GM19193 (cell line): ENCODE measurements around the gene CCL7.

Experiments used
- POLR2A ChIP-seq: IDR thresholded peaks from 4 replicates; pipeline ENCODE4 v1.6.1; 2011; ENCODE audit not compliant: insufficient read depth, insufficient read length; ENCODE audit errors: extremely low read depth

Gene CCL7

DNA sequence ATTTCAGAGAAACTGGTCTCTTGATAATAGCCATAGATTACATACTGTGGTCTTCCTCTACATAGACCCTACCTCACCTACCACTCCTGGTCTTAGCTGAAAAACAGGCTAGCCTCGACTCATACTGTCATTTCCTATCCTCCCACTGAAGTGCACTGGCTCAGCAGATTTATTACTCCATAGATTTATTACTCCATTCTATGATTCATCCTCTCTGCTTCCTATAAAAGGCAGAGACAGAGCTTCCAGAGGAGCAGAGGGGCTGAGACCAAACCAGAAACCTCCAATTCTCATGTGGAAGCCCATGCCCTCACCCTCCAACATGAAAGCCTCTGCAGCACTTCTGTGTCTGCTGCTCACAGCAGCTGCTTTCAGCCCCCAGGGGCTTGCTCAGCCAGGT lies at the start of gene CCL7:
TSS of gene CCL7 (plus strand) at position 253 of the 400 bp plus-strand sequence. CDS start at position 323, 70 bp downstream.
- no peak for TF ChIP-seq POLR2A

DNA sequence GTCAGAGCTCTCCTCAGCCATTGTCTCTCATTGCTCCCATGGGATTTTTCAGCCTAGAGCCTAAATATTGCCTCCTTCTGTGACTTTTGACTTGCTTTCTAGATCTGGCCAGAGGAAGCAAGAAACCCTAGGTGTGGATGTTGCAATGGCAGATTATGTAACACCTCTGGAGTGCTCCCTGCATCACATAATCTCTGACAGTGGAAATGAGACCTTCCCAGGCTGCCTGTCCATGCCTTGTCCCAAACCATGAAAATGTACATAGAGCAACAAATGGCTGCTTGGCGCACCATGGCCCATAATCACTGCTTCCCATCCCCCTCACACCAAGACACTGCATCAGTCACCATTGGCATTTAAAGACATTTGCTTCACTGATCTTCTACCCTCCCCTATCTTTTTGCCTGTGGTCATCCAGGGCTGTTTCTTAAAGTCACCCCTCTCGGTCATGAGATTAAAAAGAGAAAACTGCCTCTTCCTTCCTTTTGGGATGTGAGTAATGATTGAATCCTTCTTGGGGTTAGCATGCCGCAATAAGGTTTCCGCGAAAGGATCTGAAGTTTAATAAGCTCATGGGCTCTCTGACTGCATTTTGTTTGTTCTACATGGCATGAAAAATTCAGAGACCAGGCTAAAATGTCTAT lies 49.1 kb upstream of the CCL7 start:
- no peak for TF ChIP-seq POLR2A

GRCh38 chr17:34221411-34221810 lies 48.6 kb upstream of the CCL7 start:
- no peak for TF ChIP-seq POLR2A

GRCh38 chr17:34222722-34223497 lies 47.1 kb upstream of the CCL7 start:
- no peak for TF ChIP-seq POLR2A

DNA sequence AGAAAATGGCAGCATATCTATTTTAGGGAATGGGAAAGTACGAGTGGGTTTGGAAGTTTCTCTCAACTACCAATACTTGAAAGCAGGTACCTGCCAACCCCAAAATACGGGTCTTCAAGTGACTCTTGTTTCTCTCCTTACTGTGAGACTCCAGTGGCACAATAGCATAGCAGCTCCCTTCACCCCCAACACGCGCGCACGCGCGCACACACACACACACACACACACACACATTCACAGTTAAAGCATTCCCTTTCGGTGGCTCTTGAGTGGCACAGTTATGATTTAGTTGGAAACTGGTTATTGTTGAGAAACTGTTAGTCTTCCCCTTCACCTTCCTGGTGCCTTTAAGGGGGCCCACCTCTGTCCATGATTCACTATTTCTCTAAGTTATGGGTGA lies 45.0 kb upstream of the CCL7 start:
- TF ChIP-seq POLR2A = no peak

- no peak for TF ChIP-seq POLR2A
Observed at GRCh38 chr17:34226011-34226743, 43.8 kb upstream of the CCL7 start.

GRCh38 chr17:34226744-34227034 lies 43.3 kb upstream of the CCL7 start:
- no peak for TF ChIP-seq POLR2A

- TF ChIP-seq POLR2A = no peak
Observed at GRCh38 chr17:34227707-34228106, 42.3 kb upstream of the CCL7 start.

- no peak for TF ChIP-seq POLR2A
Observed at GRCh38 chr17:34228781-34229180, 41.2 kb upstream of the CCL7 start.

- no peak for TF ChIP-seq POLR2A
Observed at GRCh38 chr17:34230342-34230741, 39.7 kb upstream of the CCL7 start.

DNA sequence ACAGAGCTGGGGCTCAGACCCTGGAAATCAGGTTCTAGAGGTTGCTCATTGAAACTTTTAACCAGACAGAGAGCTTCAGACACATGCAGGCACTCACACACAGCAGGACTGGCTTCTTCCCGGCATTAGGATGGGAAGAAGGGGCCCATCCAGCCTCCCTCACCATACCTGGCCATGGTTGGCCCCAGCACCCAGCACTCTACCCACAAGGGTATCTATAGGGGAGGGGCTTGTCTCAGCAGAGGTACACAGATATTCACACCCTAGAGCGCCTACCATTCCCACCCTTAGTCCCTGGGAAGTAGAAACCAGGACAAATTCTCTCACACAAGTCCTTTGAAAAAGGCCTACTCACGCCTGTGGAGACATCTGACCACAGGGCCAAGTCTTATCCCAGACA lies 35.4 kb upstream of the CCL7 start:
- TF ChIP-seq POLR2A = no peak

- TF ChIP-seq POLR2A = no peak
Observed at GRCh38 chr17:34235389-34236028, 34.5 kb upstream of the CCL7 start.

GRCh38 chr17:34236281-34236892 lies 33.6 kb upstream of the CCL7 start:
- no peak for TF ChIP-seq POLR2A

- TF ChIP-seq POLR2A = no peak
Observed at GRCh38 chr17:34237458-34237857, 32.6 kb upstream of the CCL7 start.

DNA sequence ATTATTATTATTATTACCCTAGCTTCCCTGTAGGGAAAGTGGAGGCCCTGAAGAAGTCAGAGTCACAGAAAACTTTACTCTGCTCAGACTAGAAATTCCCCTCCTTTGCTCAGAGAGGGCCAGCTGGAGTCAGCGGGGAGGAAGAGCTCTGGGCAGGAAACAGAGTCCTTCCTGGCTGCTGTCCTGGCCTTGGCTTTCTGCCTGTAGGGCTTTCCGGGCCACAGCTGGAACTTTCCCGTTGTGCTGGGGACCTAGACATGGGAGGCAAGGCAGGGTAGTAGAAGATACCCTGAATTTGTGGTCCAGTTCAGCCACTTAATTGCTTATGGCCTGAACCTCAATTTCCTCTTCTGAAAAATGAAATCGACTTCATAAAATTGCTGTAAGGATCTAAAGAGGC lies 29.0 kb upstream of the CCL7 start:
- TF ChIP-seq POLR2A = no peak
